WTC11 (cell line): Measurements from ENCODE around the gene NOS3. TPM values are rescaled to one million over a fixed set of nuclear protein-coding genes. Genes with fewer than 3 reads are reported as not detected.

Experiments used
- ATAC-seq: fragments of 200-7000 bp; cut with Tn5 transposase; 2 replicates; pipeline ENCODE4 v1.10.0; 2021; ENCODE audit warnings: mild to moderate bottlenecking, moderate library complexity
- CTCF ChIA-PET: fragments of 300-600 bp; sonication (Branson Sonifier 250); formaldehyde crosslinking; loops from one replicate; lab custom pipeline; 2021; ENCODE audit warnings: antibody characterized with exemption; lab: Charles Lee
- POLR2A ChIA-PET: fragments of 350-600 bp; sonication (Branson Sonifier 250); formaldehyde crosslinking; loops from one replicate; lab custom pipeline; 2021; ENCODE audit warnings: antibody characterized with exemption; lab: Charles Lee
- DNase-seq: peaks from one replicate; pipeline ENCODE4 v3.0.0; 2021; ENCODE audit warnings: low spot score
- H3K27ac Mint-ChIP-seq: 2 replicates; pipeline ENCODE4 v1.8.0; 2021; ENCODE audit warnings: mixed read lengths
- H3K27me3 Mint-ChIP-seq: 2 replicates; pipeline ENCODE4 v1.8.0; 2021; ENCODE audit warnings: low read depth, mild to moderate bottlenecking, moderate library complexity, mixed read lengths
- H3K36me3 Mint-ChIP-seq: 2 replicates; pipeline ENCODE4 v1.8.0; 2021; ENCODE audit warnings: mixed read lengths
- H3K4me1 Mint-ChIP-seq: 2 replicates; pipeline ENCODE4 v1.8.0; 2022; ENCODE audit warnings: mixed read lengths
- H3K4me3 Mint-ChIP-seq: 2 replicates; pipeline ENCODE4 v1.8.0; 2021; ENCODE audit warnings: mild to moderate bottlenecking, moderate library complexity, mixed read lengths
- H3K9me3 Mint-ChIP-seq: 2 replicates; pipeline ENCODE4 v1.8.0; 2021; ENCODE audit warnings: mixed read lengths
- ATF1 ChIP-seq: sonication (generic); formaldehyde crosslinking; IDR thresholded peaks from 2 replicates; pipeline ENCODE4 v1.8.1; 2023; ENCODE audit warnings: mild to moderate bottlenecking, moderate library complexity, missing genetic modification reagents
- ELF4 ChIP-seq: sonication (generic); formaldehyde crosslinking; IDR thresholded peaks from 2 replicates; pipeline ENCODE4 v1.8.1; 2022; ENCODE audit warnings: low read depth, mild to moderate bottlenecking, moderate library complexity, missing genetic modification reagents
- GRHL2 ChIP-seq: fragments of 250-450 bp; sonication (Bioruptor Pico); IDR thresholded peaks from 2 replicates; pipeline ENCODE4 v1.8.0; 2022; ENCODE audit warnings: mild to moderate bottlenecking, moderate library complexity; ENCODE audit not compliant: insufficient replicate concordance, severe bottlenecking
- HMGA2 ChIP-seq: fragments of 250-450 bp; sonication (Bioruptor Pico); IDR thresholded peaks from 2 replicates; pipeline ENCODE4 v1.4.0; 2021; ENCODE audit warnings: mild to moderate bottlenecking, moderate library complexity
- JAZF1 ChIP-seq: fragments of 250-450 bp; sonication (Bioruptor Pico); IDR thresholded peaks from 2 replicates; pipeline ENCODE4 v1.9.0; 2021; ENCODE audit warnings: moderate library complexity, mild to moderate bottlenecking, inconsistent platforms
- MLX ChIP-seq: sonication (generic); formaldehyde crosslinking; IDR thresholded peaks from 2 replicates; pipeline ENCODE4 v1.8.1; 2023; ENCODE audit warnings: mild to moderate bottlenecking, missing genetic modification reagents, moderate library complexity
- NFATC4 ChIP-seq: fragments of 250-450 bp; sonication (Bioruptor Pico); IDR thresholded peaks from 2 replicates; pipeline ENCODE4 v1.9.0; 2021; ENCODE audit warnings: mild to moderate bottlenecking
- NR3C1 ChIP-seq: sonication (generic); formaldehyde crosslinking; conservative IDR thresholded peaks from 2 replicates; pipeline ENCODE4 v1.8.1; 2023; ENCODE audit warnings: low read depth, mild to moderate bottlenecking, missing genetic modification reagents
- PRDM15 ChIP-seq: sonication (generic); formaldehyde crosslinking; IDR thresholded peaks from 2 replicates; pipeline ENCODE4 v1.8.0; 2022; ENCODE audit warnings: missing genetic modification reagents
- SP1 ChIP-seq: sonication (generic); formaldehyde crosslinking; conservative IDR thresholded peaks from 2 replicates; pipeline ENCODE4 v1.8.1; 2022; ENCODE audit warnings: missing genetic modification reagents
- TCF7 ChIP-seq: sonication (generic); formaldehyde crosslinking; IDR thresholded peaks from 2 replicates; pipeline ENCODE4 v1.8.0; 2022; ENCODE audit warnings: mild to moderate bottlenecking, low read depth, missing genetic modification reagents, moderate library complexity
- TEAD1 ChIP-seq: sonication (generic); formaldehyde crosslinking; IDR thresholded peaks from 2 replicates; pipeline ENCODE4 v1.8.0; 2022; ENCODE audit warnings: mild to moderate bottlenecking, missing genetic modification reagents
- TEAD4 ChIP-seq: sonication (generic); formaldehyde crosslinking; IDR thresholded peaks from 2 replicates; pipeline ENCODE4 v1.8.0; 2022; ENCODE audit warnings: mild to moderate bottlenecking, missing genetic modification reagents
- ZNF138 ChIP-seq: sonication (generic); formaldehyde crosslinking; conservative IDR thresholded peaks from 2 replicates; pipeline ENCODE4 v1.8.1; 2022; ENCODE audit warnings: mild to moderate bottlenecking, moderate library complexity, missing genetic modification reagents
- ZNF317 ChIP-seq: sonication (generic); formaldehyde crosslinking; IDR thresholded peaks from 2 replicates; pipeline ENCODE4 v1.8.1; 2023; ENCODE audit warnings: low read depth, mild to moderate bottlenecking, moderate library complexity, missing genetic modification reagents, borderline replicate concordance
- ZSCAN18 ChIP-seq: fragments of 250-450 bp; sonication (Bioruptor Pico); IDR thresholded peaks from 2 replicates; pipeline ENCODE4 v2.1.2; 2022; ENCODE audit warnings: mild to moderate bottlenecking, moderate library complexity
- total RNA-seq: library from RNA; stranded (reverse); gene quantifications from 3 replicates; pipeline ENCODE4 v1.2.3, GENCODE V29; 2021
- TF ChIP-seq, protein P1 (sequence below): fragments of 200-600 bp; IDR thresholded peaks from 2 replicates; pipeline ENCODE4 v1.8.0; 2022; ENCODE audit warnings: antibody characterized with exemption
- TF ChIP-seq, protein P2 (sequence below): sonication (generic); formaldehyde crosslinking; IDR thresholded peaks from 2 replicates; pipeline ENCODE4 v1.8.0; 2022; ENCODE audit warnings: mild to moderate bottlenecking, missing genetic modification reagents
- TF ChIP-seq, protein P3 (sequence below): sonication (generic); formaldehyde crosslinking; IDR thresholded peaks from 2 replicates; pipeline ENCODE4 v1.8.1; 2023; ENCODE audit warnings: mild to moderate bottlenecking, missing genetic modification reagents

Gene NOS3
- total RNA-seq, 1 experiment from 2014 or later, result 6.6 TPM

DNA sequence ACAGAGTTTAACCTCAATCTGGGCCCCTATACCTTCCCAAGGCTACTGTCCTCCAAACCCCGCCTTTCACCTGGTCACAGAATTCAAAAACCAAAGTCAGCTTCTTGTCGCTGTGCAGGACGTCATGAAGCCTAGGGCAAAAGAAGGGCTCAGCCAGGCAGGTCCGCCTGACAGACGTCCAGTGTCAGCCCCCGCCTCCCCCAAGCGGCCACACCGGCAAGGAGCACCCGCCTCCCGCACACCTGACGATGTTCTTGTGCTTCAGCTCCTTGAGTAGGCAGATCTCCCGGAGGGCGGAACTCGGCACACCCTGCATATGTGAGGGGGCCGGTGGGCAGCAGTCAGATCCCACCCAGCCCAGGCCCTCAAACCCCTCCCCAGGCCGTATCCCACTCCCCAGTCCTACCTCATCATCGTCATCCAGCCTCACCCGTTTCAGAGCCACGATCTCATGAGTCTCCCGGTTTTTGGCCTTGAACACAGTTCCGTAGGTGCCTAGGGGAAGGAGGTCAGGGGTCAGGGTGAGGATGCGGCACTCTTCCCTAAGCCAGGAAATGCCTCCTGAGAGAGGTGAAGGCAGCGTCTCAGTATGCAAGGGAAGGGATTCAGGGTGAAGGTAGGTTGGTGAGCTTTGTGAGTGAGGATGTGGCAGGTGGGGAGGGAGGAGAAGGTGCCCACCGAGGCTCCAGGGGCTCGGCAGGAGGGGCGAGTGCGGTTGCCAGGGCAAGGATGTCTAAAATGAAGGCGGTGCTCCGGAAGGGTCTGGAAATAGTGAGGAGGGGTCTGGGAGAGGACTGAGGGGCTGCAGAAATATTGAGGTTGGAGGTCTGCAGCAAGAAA is 66.1 kb downstream of the NOS3 start:
- DNase-seq, result peak; percentile 69
- Mint-ChIP-seq H3K4me1 (peaks cover 37% of the 10 kb centered on the region), H3K4me3 (peak overlapping the region; percentile 98), H3K27me3 (peaks cover 17% of the 10 kb centered on the region), H3K36me3 (no peaks in the 10 kb centered on the region; the same call in 1 of the 2 replicates)
- no peak for TF ChIP-seq NR3C1 (CRISPR knock-in tag)
- TF ChIP-seq, protein P1, sequence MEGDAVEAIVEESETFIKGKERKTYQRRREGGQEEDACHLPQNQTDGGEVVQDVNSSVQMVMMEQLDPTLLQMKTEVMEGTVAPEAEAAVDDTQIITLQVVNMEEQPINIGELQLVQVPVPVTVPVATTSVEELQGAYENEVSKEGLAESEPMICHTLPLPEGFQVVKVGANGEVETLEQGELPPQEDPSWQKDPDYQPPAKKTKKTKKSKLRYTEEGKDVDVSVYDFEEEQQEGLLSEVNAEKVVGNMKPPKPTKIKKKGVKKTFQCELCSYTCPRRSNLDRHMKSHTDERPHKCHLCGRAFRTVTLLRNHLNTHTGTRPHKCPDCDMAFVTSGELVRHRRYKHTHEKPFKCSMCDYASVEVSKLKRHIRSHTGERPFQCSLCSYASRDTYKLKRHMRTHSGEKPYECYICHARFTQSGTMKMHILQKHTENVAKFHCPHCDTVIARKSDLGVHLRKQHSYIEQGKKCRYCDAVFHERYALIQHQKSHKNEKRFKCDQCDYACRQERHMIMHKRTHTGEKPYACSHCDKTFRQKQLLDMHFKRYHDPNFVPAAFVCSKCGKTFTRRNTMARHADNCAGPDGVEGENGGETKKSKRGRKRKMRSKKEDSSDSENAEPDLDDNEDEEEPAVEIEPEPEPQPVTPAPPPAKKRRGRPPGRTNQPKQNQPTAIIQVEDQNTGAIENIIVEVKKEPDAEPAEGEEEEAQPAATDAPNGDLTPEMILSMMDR, result peak; percentile 24; the same call in 1 of the 2 replicates
- TF ChIP-seq, all 79 proteins: peak for 1
- Mint-ChIP-seq H3K9me3 (no peaks in the 10 kb centered on the region), H3K27ac (peak overlapping the region; percentile 36)
- ChIA-PET POLR2A (interaction anchor here (0.6 kb wide), 1 partner anchor 1974 kb away, joined by 3 read pairs; no protein-coding TSS in a partner anchor), CTCF (interaction anchor here (0.9 to 2.7 kb wide), 10 partner anchors 11 to 64 kb away, joined by 3 to 22 read pairs (median 7); partner anchors contain the start of gene ABCB8)
- peak; percentile 1; the same call in 1 of the 2 replicates for ATAC-seq

- no peaks in the 10 kb centered on the region; the same call in 1 of the 2 replicates for H3K36me3 Mint-ChIP-seq
- peak within 1 kb of the TSS; percentile 98 for H3K4me3 Mint-ChIP-seq
- DNase-seq (no peak), ATAC-seq (peak; percentile 2)
- no peak for TF ChIP-seq MLX (CRISPR knock-in tag)
- TF ChIP-seq, protein P2, sequence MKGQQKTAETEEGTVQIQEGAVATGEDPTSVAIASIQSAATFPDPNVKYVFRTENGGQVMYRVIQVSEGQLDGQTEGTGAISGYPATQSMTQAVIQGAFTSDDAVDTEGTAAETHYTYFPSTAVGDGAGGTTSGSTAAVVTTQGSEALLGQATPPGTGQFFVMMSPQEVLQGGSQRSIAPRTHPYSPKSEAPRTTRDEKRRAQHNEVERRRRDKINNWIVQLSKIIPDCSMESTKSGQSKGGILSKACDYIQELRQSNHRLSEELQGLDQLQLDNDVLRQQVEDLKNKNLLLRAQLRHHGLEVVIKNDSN (CRISPR knock-in tag), result no peak
- TF ChIP-seq NFATC4, result no peak
- TF ChIP-seq PRDM15 (CRISPR knock-in tag), result no peak
- no peak for TF ChIP-seq JAZF1 (CRISPR knock-in tag)
- TF ChIP-seq HMGA2 (CRISPR knock-in tag), result no peak
- no peak for TF ChIP-seq ELF4 (CRISPR knock-in tag)
- no peak for TF ChIP-seq ZNF138 (CRISPR knock-in tag)
- TF ChIP-seq TEAD1 (CRISPR knock-in tag), result no peak
- no peak for TF ChIP-seq SP1 (CRISPR knock-in tag)
- TF ChIP-seq ZSCAN18 (CRISPR knock-in tag), result no peak
- TF ChIP-seq ZNF317 (CRISPR knock-in tag), result no peak
- TF ChIP-seq TEAD4 (CRISPR knock-in tag), result no peak
- TF ChIP-seq TCF7 (CRISPR knock-in tag), result no peak
- no peak for TF ChIP-seq ATF1 (CRISPR knock-in tag)
- TF ChIP-seq GRHL2 (CRISPR knock-in tag), result no peak
- TF ChIP-seq, protein P3, sequence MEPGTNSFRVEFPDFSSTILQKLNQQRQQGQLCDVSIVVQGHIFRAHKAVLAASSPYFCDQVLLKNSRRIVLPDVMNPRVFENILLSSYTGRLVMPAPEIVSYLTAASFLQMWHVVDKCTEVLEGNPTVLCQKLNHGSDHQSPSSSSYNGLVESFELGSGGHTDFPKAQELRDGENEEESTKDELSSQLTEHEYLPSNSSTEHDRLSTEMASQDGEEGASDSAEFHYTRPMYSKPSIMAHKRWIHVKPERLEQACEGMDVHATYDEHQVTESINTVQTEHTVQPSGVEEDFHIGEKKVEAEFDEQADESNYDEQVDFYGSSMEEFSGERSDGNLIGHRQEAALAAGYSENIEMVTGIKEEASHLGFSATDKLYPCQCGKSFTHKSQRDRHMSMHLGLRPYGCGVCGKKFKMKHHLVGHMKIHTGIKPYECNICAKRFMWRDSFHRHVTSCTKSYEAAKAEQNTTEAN (CRISPR knock-in tag), result no peak
- H3K27me3 Mint-ChIP-seq, result peaks cover 10% of the 10 kb centered on the region
- ChIA-PET POLR2A (interaction anchor here (0.6 kb wide), 1 partner anchor 1975 kb away, joined by 3 read pairs; no protein-coding TSS in a partner anchor), CTCF (interaction anchor here (0.9 to 2.7 kb wide), 10 partner anchors 10 to 65 kb away, joined by 3 to 22 read pairs (median 7); partner anchors contain the start of gene ABCB8)
- peaks cover 40% of the 10 kb centered on the region for H3K4me1 Mint-ChIP-seq
- peak within 1 kb of the TSS; percentile 93 for H3K27ac Mint-ChIP-seq
- H3K9me3 Mint-ChIP-seq, result no peaks in the 10 kb centered on the region
Measured at GRCh38 chr7:151057506-151057988, 66.7 kb downstream of the NOS3 start, which contains the start of gene CDK5. TSS of gene CDK5 (minus strand) at chr7:151057897. CDS start at chr7:151057848, 49 bp downstream.
